Thyroid gland (tissue), 4 donors: Measurements from ENCODE around the gene FTCD. TPM values are rescaled to one million over a fixed set of nuclear protein-coding genes. Genes with fewer than 3 reads are reported as not detected.

Experiments used
- DNase-seq, 2 donors: peaks; one replicate each; pipeline ENCODE4 v3.0.0-alpha.2; 2019
- H3K27ac ChIP-seq, 3 donors: fragments of 200-600 bp; sonication (generic); 1 replicate in 2 of 3; 2 replicates in 1 of 3; pipeline ENCODE4 v1.5.1; 2016 to 2019; ENCODE audit warnings: mild to moderate bottlenecking in 1 of 3, moderate library complexity in 1 of 3
- H3K27me3 ChIP-seq: fragments of 200-600 bp; sonication (generic); one replicate; pipeline ENCODE4 v1.5.1; 2019
- H3K36me3 ChIP-seq, 2 donors: fragments of 200-600 bp; sonication (generic); one replicate each; pipeline ENCODE4 v1.5.1; 2016 to 2019
- H3K4me1 ChIP-seq, 2 donors: fragments of 200-600 bp; sonication (generic); one replicate each; pipeline ENCODE4 v1.5.1; 2017 to 2019
- H3K4me3 ChIP-seq, 3 donors: fragments of 200-600 bp; sonication (generic); replicated peaks in 1 of 3; 1 replicate in 2 of 3; 2 replicates in 1 of 3; pipeline ENCODE4 v1.5.1; 2016; ENCODE audit warnings: mild to moderate bottlenecking in 1 of 3
- H3K9me3 ChIP-seq: fragments of 200-600 bp; sonication (generic); one replicate; pipeline ENCODE4 v1.5.1; 2017
- POLR2A ChIP-seq, 2 donors: fragments of 450-650 bp; IDR thresholded peaks; one replicate each; pipeline ENCODE4 v1.6.1; 2017; ENCODE audit warnings: antibody characterized with exemption in 2 of 2, mild to moderate bottlenecking in 2 of 2, moderate library complexity in 1 of 2
- whole genome bisulfite sequencing, 2 donors: methylation state at CpG; one replicate each; pipeline ENCODE4 v1.1.5; 2017; 5-methylcytosine and 5-hydroxymethylcytosine counted together
- intact Hi-C: fragments of 100-400 bp; cut with DNase I; formaldehyde crosslinking; loops from one replicate; pipeline ENCODE4 v1.15.1; 2023
- total RNA-seq, 4 donors: library from RNA; depleted of rRNA; stranded (reverse); fragments of >200 nt; gene quantifications; one replicate each; pipeline ENCODE4 v1.2.3, GENCODE V29; 2016
- TF ChIP-seq, protein P1 (sequence below), 6 experiments: fragments of 200-600 bp in 3 of 6; fragments of 450-650 bp in 3 of 6; sonication (generic) in 3 of 6; IDR thresholded peaks; one replicate each; pipeline ENCODE4 v1.5.1; 2016 to 2019; ENCODE audit warnings: antibody characterized with exemption in 6 of 6, mild to moderate bottlenecking in 2 of 6, inconsistent platforms in 1 of 6, moderate library complexity in 1 of 6

FTCD gene
- total RNA-seq, 4 donors from 2014 or later = 0.78 to 1.2 (median 0.94) TPM; not detected in 1

DNA sequence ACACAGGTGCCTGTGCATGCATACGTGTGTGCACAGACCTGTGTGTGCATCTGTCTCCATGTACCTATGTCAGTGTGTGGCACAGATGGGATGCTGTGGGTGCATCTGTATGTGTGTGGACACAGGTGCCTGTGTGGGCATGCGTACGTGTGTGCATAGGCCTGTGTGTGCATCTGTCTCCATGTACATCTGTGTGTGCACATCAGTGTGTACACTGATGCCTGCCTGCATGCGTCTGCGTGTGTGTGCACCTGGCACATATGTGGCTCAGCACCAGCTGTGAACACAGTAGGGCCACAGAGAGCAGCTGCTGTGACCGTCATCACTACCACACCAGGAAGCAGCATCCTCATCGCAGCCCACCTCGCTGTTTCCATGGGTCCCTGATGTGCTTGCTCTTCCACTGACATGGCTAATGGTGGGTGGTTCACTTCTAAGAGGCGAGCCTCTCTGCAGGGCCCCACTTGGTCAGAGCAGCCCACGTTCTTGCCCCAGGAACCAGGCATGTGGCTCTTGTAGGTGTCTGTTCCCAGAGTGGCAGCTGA lies 38.5 kb upstream of the FTCD start:
- peaks cover 0 to 5% of the 10 kb centered on the region in 2 donors for H3K4me1 ChIP-seq
- H3K27me3 ChIP-seq = no peaks in the 10 kb centered on the region
- peaks cover 15 to 21% of the 10 kb centered on the region in 2 donors for H3K36me3 ChIP-seq
- WGBS, 2 donors = 95 to 96% methylated on average over 8 to 9 of the region's 10 CpGs
- intact Hi-C loops = no loop called here
- H3K27ac ChIP-seq = no peak overlapping the region
- DNase-seq = no peak
- TF ChIP-seq POLR2A (IDR thresholded peaks at IDR 0.05) = no peak
- TF ChIP-seq, protein P1, sequence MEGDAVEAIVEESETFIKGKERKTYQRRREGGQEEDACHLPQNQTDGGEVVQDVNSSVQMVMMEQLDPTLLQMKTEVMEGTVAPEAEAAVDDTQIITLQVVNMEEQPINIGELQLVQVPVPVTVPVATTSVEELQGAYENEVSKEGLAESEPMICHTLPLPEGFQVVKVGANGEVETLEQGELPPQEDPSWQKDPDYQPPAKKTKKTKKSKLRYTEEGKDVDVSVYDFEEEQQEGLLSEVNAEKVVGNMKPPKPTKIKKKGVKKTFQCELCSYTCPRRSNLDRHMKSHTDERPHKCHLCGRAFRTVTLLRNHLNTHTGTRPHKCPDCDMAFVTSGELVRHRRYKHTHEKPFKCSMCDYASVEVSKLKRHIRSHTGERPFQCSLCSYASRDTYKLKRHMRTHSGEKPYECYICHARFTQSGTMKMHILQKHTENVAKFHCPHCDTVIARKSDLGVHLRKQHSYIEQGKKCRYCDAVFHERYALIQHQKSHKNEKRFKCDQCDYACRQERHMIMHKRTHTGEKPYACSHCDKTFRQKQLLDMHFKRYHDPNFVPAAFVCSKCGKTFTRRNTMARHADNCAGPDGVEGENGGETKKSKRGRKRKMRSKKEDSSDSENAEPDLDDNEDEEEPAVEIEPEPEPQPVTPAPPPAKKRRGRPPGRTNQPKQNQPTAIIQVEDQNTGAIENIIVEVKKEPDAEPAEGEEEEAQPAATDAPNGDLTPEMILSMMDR (IDR thresholded peaks at IDR 0.05) = no peak
- H3K4me3 ChIP-seq = no peak overlapping the region
- no peaks in the 10 kb centered on the region for H3K9me3 ChIP-seq

- WGBS, 2 donors = 92 to 98% methylated on average over 15 to 19 of the region's 20 CpGs
- H3K4me1 ChIP-seq = peaks cover 0 to 12% of the 10 kb centered on the region in 2 donors
- H3K27me3 ChIP-seq = no peaks in the 10 kb centered on the region
- no peak overlapping the region for H3K4me3 ChIP-seq
- no peak for DNase-seq
- intact Hi-C loops = no loop called here
- H3K27ac ChIP-seq = no peak overlapping the region
- TF ChIP-seq, protein P1 (IDR thresholded peaks at IDR 0.05) = no peak
- no peak for TF ChIP-seq POLR2A (IDR thresholded peaks at IDR 0.05)
- peaks cover 15 to 18% of the 10 kb centered on the region in 2 donors for H3K36me3 ChIP-seq
- H3K9me3 ChIP-seq = no peaks in the 10 kb centered on the region
These were observed 36.6 kb upstream of the FTCD start for GRCh38 chr21:46191686-46192575.

DNA sequence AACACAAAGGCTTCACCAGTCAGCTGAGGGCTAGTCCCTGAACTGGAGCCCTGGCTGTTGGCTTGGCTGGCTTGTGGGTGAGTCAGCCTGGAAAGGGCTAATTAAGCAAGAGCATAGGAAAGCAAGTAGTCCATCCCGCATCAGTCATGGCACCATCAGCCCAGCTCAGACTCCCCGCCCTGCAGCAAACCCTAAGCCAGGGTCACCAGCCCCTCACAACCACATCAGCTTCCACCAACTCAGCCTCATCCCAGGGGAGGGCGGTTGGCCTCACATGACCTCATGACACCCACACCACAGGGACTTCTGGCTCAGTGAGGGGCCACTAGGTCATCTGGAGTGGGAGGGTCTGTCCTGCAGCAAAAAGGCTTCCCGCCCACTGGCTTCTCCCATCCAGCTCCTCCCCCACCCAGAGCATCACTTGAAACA lies 35.9 kb upstream of the FTCD start:
- Histone ChIP-seq H3K4me1 (peaks cover 0 to 12% of the 10 kb centered on the region in 2 donors), H3K36me3 (peaks cover 15 to 18% of the 10 kb centered on the region in 2 donors), H3K27ac (no peak overlapping the region), H3K9me3 (no peaks in the 10 kb centered on the region), H3K27me3 (no peaks in the 10 kb centered on the region), H3K4me3 (no peak overlapping the region)
- intact Hi-C loops = no loop called here
- DNase-seq = no peak
- TF ChIP-seq, protein P1 (IDR thresholded peaks at IDR 0.05) = no peak
- TF ChIP-seq POLR2A (IDR thresholded peaks at IDR 0.05) = no peak
- WGBS, 2 donors = 91 to 92% methylated on average over 3 to 4 of the region's 4 CpGs

GRCh38 chr21:46190491-46191131 lies 35.2 kb upstream of the FTCD start:
- Histone ChIP-seq H3K4me1 (peaks cover 0 to 12% of the 10 kb centered on the region in 2 donors), H3K27me3 (no peaks in the 10 kb centered on the region), H3K4me3 (no peak overlapping the region), H3K36me3 (peaks cover 10 to 16% of the 10 kb centered on the region in 2 donors), H3K9me3 (no peaks in the 10 kb centered on the region), H3K27ac (no peak overlapping the region)
- TF ChIP-seq POLR2A (IDR thresholded peaks at IDR 0.05) = no peak
- TF ChIP-seq, protein P1 (IDR thresholded peaks at IDR 0.05) = no peak
- DNase-seq = no peak
- intact Hi-C loops = no loop called here
- 92 to 94% methylated on average over 11 to 12 of the region's 15 CpGs for WGBS, 2 donors
